ENCODE results near the gene SPDYE2.
"Not testable (repeated sequence)": the region's sequence is repeated elsewhere in the genome, so short reads cannot be mapped to it uniquely, and the experiment has no call there.

GRCh38 chr7:102542083-102542482 lies 8.9 kb upstream of the SPDYE2 start:
- TF ChIP-seq YY1 (tag by site-specific recombination; IDR thresholded peaks at IDR 0.05); CTCF (tag by site-specific recombination; IDR thresholded peaks at IDR 0.05); SETDB1 (IDR thresholded peaks at IDR 0.05; ENCODE audit: insufficient read length, low read length); PRDM4 (tag by site-specific recombination; IDR thresholded peaks at IDR 0.05); ZNF311 (tag by site-specific recombination; IDR thresholded peaks at IDR 0.05; ENCODE audit: borderline replicate concordance); ZNF114 (tag by site-specific recombination; IDR thresholded peaks at IDR 0.05); ZNF23 (tag by site-specific recombination; IDR thresholded peaks at IDR 0.05; ENCODE audit: borderline replicate concordance); ZNF600 (tag by site-specific recombination; IDR thresholded peaks at IDR 0.05): not testable (repeated sequence)
